Measurements from ENCODE around the gene SFMBT2.
"Not testable (repeated sequence)": the region's sequence is repeated elsewhere in the genome, so short reads cannot be mapped to it uniquely, and the experiment has no call there.

Gene SFMBT2

DNA sequence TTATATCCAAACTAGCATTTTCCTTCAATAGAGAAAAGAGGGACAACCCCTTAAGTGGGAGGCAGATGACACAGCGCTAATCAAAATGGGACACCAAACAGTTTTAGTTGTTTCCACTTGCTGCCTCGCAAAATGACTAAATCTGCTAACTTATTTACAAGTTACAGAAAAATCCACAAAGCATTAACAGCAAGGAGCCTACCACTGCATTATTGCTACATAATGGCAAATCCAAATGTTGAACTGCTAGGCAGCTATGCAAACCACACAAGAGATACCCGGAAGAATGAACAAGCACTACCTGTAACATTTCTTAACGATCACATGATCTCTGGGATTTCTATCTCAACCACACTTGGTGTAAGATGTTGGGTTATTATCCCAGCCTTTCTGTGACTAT lies 96.7 kb downstream of the SFMBT2 start:
- Histone ChIP-seq H3K27ac (no peak overlapping the region), H3K36me3 (no peaks in the 10 kb centered on the region), H3K9me3 (no peaks in the 10 kb centered on the region), H3K4me1 (ENCODE audit: control insufficient read depth in 1 of 2, insufficient read depth in 1 of 2, low read depth in 1 of 2, low read length in 1 of 2) (peaks cover 1 to 5% of the 10 kb centered on the region in 2 experiments), H3K4me3 (ENCODE audit: low read depth in 1 of 2, low read length in 1 of 2) (no peak overlapping the region), H3K27me3 (no peaks in the 10 kb centered on the region)
- TF ChIP-seq, protein P1, sequence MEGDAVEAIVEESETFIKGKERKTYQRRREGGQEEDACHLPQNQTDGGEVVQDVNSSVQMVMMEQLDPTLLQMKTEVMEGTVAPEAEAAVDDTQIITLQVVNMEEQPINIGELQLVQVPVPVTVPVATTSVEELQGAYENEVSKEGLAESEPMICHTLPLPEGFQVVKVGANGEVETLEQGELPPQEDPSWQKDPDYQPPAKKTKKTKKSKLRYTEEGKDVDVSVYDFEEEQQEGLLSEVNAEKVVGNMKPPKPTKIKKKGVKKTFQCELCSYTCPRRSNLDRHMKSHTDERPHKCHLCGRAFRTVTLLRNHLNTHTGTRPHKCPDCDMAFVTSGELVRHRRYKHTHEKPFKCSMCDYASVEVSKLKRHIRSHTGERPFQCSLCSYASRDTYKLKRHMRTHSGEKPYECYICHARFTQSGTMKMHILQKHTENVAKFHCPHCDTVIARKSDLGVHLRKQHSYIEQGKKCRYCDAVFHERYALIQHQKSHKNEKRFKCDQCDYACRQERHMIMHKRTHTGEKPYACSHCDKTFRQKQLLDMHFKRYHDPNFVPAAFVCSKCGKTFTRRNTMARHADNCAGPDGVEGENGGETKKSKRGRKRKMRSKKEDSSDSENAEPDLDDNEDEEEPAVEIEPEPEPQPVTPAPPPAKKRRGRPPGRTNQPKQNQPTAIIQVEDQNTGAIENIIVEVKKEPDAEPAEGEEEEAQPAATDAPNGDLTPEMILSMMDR (IDR thresholded peaks at IDR 0.05): no peak

DNA sequence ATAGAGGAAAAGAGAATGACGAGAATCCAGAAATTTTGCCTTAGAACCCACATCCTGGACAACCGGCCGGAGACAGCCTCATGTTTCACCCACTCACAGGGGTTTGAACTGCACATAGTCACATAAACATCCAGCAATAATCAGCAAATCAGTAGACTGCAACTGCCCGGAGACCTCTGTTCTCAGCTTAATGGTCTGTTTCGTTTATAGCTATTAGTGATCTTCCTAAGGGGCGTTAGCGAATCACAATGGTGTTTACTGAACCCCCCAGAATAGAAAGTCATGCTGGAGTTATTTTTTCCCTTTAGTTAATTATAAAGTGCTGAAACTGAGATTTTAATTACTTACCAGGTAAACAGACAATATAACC lies 98.4 kb downstream of the SFMBT2 start:
- Histone ChIP-seq H3K4me3 (ENCODE audit: low read depth in 1 of 2, low read length in 1 of 2) (no peak overlapping the region), H3K27ac (no peak overlapping the region), H3K4me1 (ENCODE audit: control insufficient read depth in 1 of 2, insufficient read depth in 1 of 2, low read depth in 1 of 2, low read length in 1 of 2) (peaks cover 0 to 5% of the 10 kb centered on the region in 2 experiments), H3K9me3 (no peaks in the 10 kb centered on the region), H3K27me3 (no peaks in the 10 kb centered on the region), H3K36me3 (no peaks in the 10 kb centered on the region)
- TF ChIP-seq, protein P1 (IDR thresholded peaks at IDR 0.05): no peak

DNA sequence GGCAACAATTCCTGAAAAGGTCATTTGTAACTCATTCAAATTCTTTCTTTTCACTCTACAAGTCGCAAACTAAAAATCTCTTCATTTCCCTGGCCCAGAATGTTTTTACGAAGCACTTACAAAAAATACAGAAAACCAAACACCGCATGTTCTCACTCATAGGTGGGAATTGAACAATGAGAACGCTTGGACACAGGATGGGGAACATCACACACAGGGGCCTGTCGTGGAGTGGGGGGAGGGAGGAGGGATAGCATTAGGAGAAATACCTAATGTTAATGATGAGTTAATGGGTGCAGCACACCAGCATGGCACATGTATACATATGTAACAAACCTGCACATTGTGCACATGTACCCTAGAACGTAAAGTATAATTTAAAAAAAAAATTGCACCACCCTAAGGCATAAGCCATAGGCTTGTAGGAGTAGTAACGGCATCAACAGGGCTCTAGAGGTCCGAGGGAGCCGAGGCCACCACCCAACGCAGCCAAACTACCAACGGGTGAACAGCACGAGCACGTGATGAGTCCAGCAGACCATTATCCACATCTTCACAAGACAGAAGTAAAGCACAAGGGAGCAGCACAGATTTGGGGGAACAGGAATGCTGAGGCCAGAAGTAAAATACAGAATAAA lies 98.9 kb downstream of the SFMBT2 start:
- H3K27me3 ChIP-seq; H3K36me3 ChIP-seq; H3K4me3 ChIP-seq (ENCODE audit: low read depth in 1 of 2, low read length in 1 of 2); H3K27ac ChIP-seq; H3K4me1 ChIP-seq (ENCODE audit: control insufficient read depth in 1 of 2, insufficient read depth in 1 of 2, low read depth in 1 of 2, low read length in 1 of 2); H3K9me3 ChIP-seq: not testable (repeated sequence)

DNA sequence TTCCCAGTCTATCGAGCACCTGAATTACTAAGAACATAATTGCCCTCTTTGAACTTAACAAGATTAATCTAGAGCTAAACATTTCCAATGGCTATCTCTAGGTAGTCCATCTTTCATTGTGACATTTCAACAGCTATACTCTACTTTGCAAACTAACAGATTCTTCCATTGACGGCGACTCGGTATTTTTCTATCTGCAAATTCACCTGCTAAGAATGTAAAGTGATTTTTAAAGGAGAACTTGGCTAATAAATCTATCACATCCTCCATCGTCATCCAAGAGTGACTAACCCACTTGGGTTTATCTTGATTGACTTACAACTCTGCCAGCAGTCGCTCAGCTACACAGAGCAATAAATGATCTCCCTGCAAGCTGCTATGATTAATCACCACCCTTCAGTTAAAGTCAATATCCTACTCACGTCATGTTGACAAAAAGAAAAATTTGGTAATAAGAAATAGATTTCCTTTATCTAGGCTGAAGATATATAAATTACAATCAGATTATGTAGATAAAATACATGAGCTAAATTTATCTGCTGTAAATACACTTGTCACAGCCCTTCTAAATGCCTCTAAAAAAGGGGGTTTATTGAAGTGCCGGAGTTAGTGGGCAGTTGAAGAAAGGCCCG lies 99.5 kb downstream of the SFMBT2 start:
- no peaks in the 10 kb centered on the region for H3K36me3 ChIP-seq
- peaks cover 0 to 5% of the 10 kb centered on the region in 2 experiments for H3K4me1 ChIP-seq (ENCODE audit: control insufficient read depth in 1 of 2, insufficient read depth in 1 of 2, low read depth in 1 of 2, low read length in 1 of 2)
- TF ChIP-seq, protein P1 (IDR thresholded peaks at IDR 0.05): no peak
- H3K9me3 ChIP-seq: no peaks in the 10 kb centered on the region
- no peaks in the 10 kb centered on the region for H3K27me3 ChIP-seq
- no peak overlapping the region for H3K27ac ChIP-seq
- no peak overlapping the region for H3K4me3 ChIP-seq (ENCODE audit: low read depth in 1 of 2, low read length in 1 of 2)

DNA sequence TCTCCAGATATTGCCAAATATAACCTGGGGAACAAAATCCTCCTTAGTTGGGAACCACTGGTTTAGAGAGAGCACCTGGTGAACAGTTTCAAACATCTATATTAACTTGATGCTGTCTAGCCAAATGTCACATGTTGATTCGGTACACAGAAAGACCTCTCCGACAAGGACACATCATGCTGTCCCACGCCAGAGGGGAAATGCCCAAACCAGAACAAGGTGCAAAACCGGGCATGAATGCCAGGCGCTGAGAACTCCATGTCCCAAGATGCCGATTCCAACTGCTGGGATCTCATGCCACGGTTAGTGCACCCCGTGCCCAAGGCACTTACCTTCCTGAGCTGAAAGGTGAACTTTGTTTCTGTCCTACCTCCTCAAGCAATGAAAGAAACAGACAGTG lies 100.8 kb downstream of the SFMBT2 start:
- Histone ChIP-seq H3K27me3 (no peaks in the 10 kb centered on the region), H3K4me3 (ENCODE audit: low read depth in 1 of 2, low read length in 1 of 2) (no peak overlapping the region), H3K36me3 (no peaks in the 10 kb centered on the region), H3K4me1 (ENCODE audit: control insufficient read depth in 1 of 2, insufficient read depth in 1 of 2, low read depth in 1 of 2, low read length in 1 of 2) (peaks cover 0 to 13% of the 10 kb centered on the region in 2 experiments), H3K27ac (no peak overlapping the region), H3K9me3 (no peaks in the 10 kb centered on the region)
- TF ChIP-seq, protein P1 (IDR thresholded peaks at IDR 0.05): no peak

DNA sequence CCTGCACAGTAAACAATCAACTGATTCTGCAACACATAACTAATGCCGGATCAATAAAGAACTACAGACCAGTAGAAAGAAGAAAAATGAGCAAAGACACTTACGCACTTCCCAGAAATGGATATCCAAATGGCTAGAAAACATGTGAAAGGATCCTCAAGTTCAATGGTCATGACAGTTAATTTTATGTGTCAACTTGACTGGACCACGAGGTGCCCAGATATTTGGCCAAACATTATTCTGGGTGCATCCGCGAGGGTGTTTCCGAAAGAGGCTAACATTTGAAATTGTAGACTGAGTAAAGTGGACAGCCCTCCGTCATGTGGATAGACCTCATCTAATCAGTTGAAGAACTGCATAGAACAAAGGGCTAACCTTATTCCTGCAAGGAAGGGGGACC lies 102.0 kb downstream of the SFMBT2 start:
- peaks cover 0 to 9% of the 10 kb centered on the region in 2 experiments for H3K4me1 ChIP-seq (ENCODE audit: control insufficient read depth in 1 of 2, insufficient read depth in 1 of 2, low read depth in 1 of 2, low read length in 1 of 2)
- no peaks in the 10 kb centered on the region for H3K9me3 ChIP-seq
- TF ChIP-seq, protein P1 (IDR thresholded peaks at IDR 0.05): no peak
- no peak overlapping the region for H3K27ac ChIP-seq
- no peaks in the 10 kb centered on the region for H3K27me3 ChIP-seq
- no peaks in the 10 kb centered on the region for H3K36me3 ChIP-seq
- no peak overlapping the region for H3K4me3 ChIP-seq (ENCODE audit: low read depth in 1 of 2, low read length in 1 of 2)
